ENCODE data around the gene DHX30. TPM values are rescaled to one million over a fixed set of nuclear protein-coding genes. Genes with fewer than 3 reads are reported as not detected.

DHX30 gene
- total RNA-seq, 1 donor from 2014 or later = 68.7 TPM

DNA sequence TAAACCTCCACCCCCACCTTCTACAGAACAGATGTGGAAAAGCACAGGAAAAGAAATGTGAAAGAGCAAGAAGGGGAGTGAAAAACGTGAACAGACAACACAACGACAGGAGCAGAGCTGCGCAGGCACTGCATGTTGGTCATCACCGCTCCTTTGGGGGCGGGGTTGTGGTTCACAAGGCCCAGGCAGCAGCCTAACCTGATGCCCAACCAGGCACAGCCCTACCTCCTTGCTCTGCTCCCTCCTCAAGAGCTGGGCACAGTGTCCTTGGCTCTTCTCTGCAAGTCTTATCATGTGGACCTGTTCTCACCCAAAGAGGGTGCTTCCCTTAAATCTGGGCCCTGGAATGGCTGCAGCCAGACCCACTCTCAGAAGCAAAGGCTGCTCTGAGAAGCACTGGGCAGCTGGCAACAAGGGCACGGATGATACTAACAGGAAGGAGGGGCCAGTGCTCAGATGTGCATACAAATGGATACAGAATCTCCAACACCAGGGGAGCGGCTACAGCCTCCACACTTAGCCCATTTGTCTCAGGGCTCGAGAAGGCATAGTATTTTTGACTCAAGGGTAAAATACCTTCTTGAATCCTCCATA lies 64.6 kb downstream of the DHX30 start:
- H3K27me3 Mint-ChIP-seq (ENCODE audit: unreplicated experiment) = peaks cover 8% of the 10 kb centered on the region
- TF ChIP-seq, protein P1, sequence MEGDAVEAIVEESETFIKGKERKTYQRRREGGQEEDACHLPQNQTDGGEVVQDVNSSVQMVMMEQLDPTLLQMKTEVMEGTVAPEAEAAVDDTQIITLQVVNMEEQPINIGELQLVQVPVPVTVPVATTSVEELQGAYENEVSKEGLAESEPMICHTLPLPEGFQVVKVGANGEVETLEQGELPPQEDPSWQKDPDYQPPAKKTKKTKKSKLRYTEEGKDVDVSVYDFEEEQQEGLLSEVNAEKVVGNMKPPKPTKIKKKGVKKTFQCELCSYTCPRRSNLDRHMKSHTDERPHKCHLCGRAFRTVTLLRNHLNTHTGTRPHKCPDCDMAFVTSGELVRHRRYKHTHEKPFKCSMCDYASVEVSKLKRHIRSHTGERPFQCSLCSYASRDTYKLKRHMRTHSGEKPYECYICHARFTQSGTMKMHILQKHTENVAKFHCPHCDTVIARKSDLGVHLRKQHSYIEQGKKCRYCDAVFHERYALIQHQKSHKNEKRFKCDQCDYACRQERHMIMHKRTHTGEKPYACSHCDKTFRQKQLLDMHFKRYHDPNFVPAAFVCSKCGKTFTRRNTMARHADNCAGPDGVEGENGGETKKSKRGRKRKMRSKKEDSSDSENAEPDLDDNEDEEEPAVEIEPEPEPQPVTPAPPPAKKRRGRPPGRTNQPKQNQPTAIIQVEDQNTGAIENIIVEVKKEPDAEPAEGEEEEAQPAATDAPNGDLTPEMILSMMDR (IDR thresholded peaks at IDR 0.05; ENCODE audit: unreplicated experiment) = no peak
- H3K9me3 Mint-ChIP-seq (ENCODE audit: unreplicated experiment) = no peaks in the 10 kb centered on the region
- peak overlapping the region; percentile 27 for H3K4me3 Mint-ChIP-seq (ENCODE audit: unreplicated experiment)
- no peak overlapping the region for H3K27ac Mint-ChIP-seq (ENCODE audit: unreplicated experiment)
- H3K36me3 Mint-ChIP-seq (ENCODE audit: low read depth, unreplicated experiment) = peaks cover 47% of the 10 kb centered on the region
- peaks cover 9% of the 10 kb centered on the region for H3K4me1 Mint-ChIP-seq (ENCODE audit: unreplicated experiment)
- DNase-seq (ENCODE audit: low spot score) = no peak

DNA sequence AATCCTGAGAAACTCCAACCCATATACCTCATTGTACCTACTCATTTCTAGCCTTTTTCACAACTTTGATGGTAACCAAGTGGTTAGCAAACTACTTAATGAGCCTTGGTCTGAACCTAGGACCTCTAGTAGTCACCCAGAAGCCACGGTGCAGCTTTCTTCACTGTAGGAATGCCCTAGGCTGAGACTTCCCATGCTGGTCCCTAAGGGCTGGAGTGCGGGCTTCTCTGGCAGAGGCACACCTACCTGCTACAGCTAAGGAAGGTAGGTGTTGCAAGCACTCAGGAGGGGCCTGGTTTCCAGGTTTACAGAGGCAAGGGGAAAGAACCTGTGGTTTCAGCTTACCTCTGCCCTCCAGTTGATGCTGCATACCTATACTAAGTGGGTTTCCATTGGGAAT lies 65.4 kb downstream of the DHX30 start:
- TF ChIP-seq, protein P1 (IDR thresholded peaks at IDR 0.05; ENCODE audit: unreplicated experiment) = no peak
- Mint-ChIP-seq H3K27me3 (ENCODE audit: unreplicated experiment) (peaks cover 8% of the 10 kb centered on the region), H3K4me3 (ENCODE audit: unreplicated experiment) (no peak overlapping the region), H3K9me3 (ENCODE audit: unreplicated experiment) (no peaks in the 10 kb centered on the region), H3K4me1 (ENCODE audit: unreplicated experiment) (peaks cover 9% of the 10 kb centered on the region), H3K27ac (ENCODE audit: unreplicated experiment) (no peak overlapping the region), H3K36me3 (ENCODE audit: low read depth, unreplicated experiment) (peaks cover 53% of the 10 kb centered on the region)
- DNase-seq (ENCODE audit: low spot score) = no peak

DNA sequence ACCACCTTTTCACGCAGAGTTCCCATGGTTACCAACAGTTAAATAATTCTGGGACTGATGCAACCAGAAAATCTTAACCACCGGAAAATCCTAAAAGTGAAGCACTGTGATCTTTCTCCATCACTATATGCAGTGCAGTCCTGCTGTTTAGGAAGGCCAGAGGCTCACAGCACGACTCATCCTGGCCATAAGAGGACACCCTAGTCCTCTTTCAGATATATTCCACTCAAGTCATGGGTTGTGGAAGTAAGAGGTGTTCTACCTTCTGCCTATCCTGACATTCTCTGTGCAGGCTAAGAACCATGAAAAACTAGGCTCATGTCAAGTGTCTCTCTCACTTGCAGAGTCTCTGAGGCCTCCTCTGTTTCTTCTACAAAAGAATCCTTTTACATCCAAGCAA lies 67.2 kb downstream of the DHX30 start:
- Mint-ChIP-seq H3K27ac (ENCODE audit: unreplicated experiment) (no peak overlapping the region), H3K36me3 (ENCODE audit: low read depth, unreplicated experiment) (peaks cover 53% of the 10 kb centered on the region)

DNA sequence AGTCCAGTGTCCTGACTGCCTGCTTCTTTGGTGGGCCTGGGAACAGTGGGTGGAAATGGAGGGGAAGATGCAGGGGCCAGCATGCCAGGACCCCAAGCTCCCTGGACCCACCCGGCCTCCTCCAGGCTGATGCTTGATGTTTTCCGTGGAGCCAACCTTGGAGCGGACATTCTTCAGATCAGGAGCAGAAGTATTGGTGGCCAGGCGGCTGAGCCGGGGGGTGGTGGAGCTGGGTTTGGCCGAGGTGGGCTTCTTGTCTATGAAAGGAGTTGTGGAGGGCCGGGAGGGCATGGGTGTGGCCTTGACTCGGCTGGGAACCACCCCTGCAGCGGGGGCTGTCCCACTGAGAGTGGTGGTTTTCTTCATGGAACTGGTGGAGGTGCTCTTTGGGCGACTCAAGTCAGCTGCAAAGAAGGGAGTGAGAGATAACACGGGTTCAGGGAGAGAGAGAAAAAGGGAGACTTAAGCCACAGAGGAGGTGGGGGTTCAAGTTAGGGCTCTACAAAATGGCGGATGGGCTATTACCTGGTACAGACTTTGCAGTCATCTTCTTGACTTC lies 67.8 kb downstream of the DHX30 start:
- Mint-ChIP-seq H3K9me3 (ENCODE audit: unreplicated experiment) (no peaks in the 10 kb centered on the region), H3K27ac (ENCODE audit: unreplicated experiment) (no peak overlapping the region), H3K4me3 (ENCODE audit: unreplicated experiment) (no peak overlapping the region), H3K27me3 (ENCODE audit: unreplicated experiment) (peaks cover 8% of the 10 kb centered on the region), H3K36me3 (ENCODE audit: low read depth, unreplicated experiment) (peaks cover 47% of the 10 kb centered on the region), H3K4me1 (ENCODE audit: unreplicated experiment) (peaks cover 1% of the 10 kb centered on the region)
- TF ChIP-seq, protein P1 (IDR thresholded peaks at IDR 0.05; ENCODE audit: unreplicated experiment) = no peak
- no peak for DNase-seq (ENCODE audit: low spot score)

More for the DNA sequence above, 67.2 kb downstream of the DHX30 start:
- Mint-ChIP-seq H3K4me3 (ENCODE audit: unreplicated experiment) (no peak overlapping the region), H3K9me3 (ENCODE audit: unreplicated experiment) (no peaks in the 10 kb centered on the region), H3K27me3 (ENCODE audit: unreplicated experiment) (peaks cover 8% of the 10 kb centered on the region), H3K4me1 (ENCODE audit: unreplicated experiment) (peaks cover 8% of the 10 kb centered on the region)
- TF ChIP-seq, protein P1 (IDR thresholded peaks at IDR 0.05; ENCODE audit: unreplicated experiment) = no peak
- DNase-seq (ENCODE audit: low spot score) = no peak

DNA sequence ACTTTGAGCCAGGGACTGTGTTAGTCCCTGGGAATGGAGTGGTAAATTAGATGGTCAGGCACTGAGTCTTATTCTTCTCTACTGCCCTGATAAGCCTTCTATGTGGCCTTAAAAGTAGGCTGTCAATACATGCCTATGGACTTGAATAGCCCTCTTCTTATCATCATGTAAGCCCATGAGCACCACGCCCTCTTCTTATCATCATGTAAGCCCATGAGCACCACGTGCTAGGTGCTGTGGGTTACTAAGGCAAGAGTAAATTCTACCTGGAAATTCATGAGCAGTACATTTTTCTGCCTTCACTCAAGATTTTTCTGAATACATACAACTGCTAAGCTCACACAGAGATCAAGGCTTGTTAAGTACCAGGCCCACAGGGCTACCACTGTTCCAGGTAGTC lies 68.5 kb downstream of the DHX30 start:
- peaks cover 41% of the 10 kb centered on the region for H3K36me3 Mint-ChIP-seq (ENCODE audit: low read depth, unreplicated experiment)
- no peaks in the 10 kb centered on the region for H3K9me3 Mint-ChIP-seq (ENCODE audit: unreplicated experiment)

More for the DNA sequence above, 68.5 kb downstream of the DHX30 start:
- H3K4me1 Mint-ChIP-seq (ENCODE audit: unreplicated experiment) = no peaks in the 10 kb centered on the region
- TF ChIP-seq, protein P1 (IDR thresholded peaks at IDR 0.05; ENCODE audit: unreplicated experiment) = no peak
- H3K4me3 Mint-ChIP-seq (ENCODE audit: unreplicated experiment) = no peak overlapping the region
- DNase-seq (ENCODE audit: low spot score) = no peak
- peaks cover 8% of the 10 kb centered on the region for H3K27me3 Mint-ChIP-seq (ENCODE audit: unreplicated experiment)
- no peak overlapping the region for H3K27ac Mint-ChIP-seq (ENCODE audit: unreplicated experiment)

Measured in endothelial cell (in vitro differentiated cells).